GM23248 (cell line): ENCODE measurements around the gene SNX7. TPM values are rescaled to one million over a fixed set of nuclear protein-coding genes. Genes with fewer than 3 reads are reported as not detected.

ENCODE experiments used
- DNase-seq: peaks from one replicate; pipeline ENCODE4 v3.0.0-alpha.2; 2015
- H2AFZ ChIP-seq: fragments of 200-600 bp; sonication (generic); 2 replicates; pipeline ENCODE4 v1.6.1; 2016; ENCODE audit warnings: antibody characterized with exemption
- H3F3A ChIP-seq: fragments of 200-600 bp; sonication (generic); 2 replicates; pipeline ENCODE4 v1.6.1; 2016; ENCODE audit warnings: mild to moderate bottlenecking, antibody characterized with exemption, mixed run types; ENCODE audit not compliant: insufficient read depth
- H3K27ac ChIP-seq: fragments of 200-600 bp; sonication (generic); 2 replicates; pipeline ENCODE4 v1.5.1; 2016; ENCODE audit warnings: mild to moderate bottlenecking
- H3K27me3 ChIP-seq: fragments of 200-600 bp; sonication (generic); replicated peaks from 2 replicates; pipeline ENCODE4 v1.6.1; 2016; ENCODE audit warnings: mild to moderate bottlenecking; ENCODE audit not compliant: insufficient read depth
- H3K36me3 ChIP-seq: fragments of 200-600 bp; sonication (generic); 2 replicates; pipeline ENCODE4 v1.6.1; 2016; ENCODE audit warnings: low read depth, mild to moderate bottlenecking
- H3K4me1 ChIP-seq: fragments of 200-600 bp; sonication (generic); 2 replicates; pipeline ENCODE4 v1.6.1; 2016; ENCODE audit warnings: mild to moderate bottlenecking; ENCODE audit not compliant: insufficient read depth
- H3K4me2 ChIP-seq: fragments of 200-600 bp; sonication (generic); one replicate; pipeline ENCODE4 v1.6.1; 2016; ENCODE audit warnings: mild to moderate bottlenecking; ENCODE audit not compliant: unreplicated experiment
- H3K4me3 ChIP-seq: fragments of 200-600 bp; sonication (generic); 2 replicates; pipeline ENCODE4 v1.5.1; 2016; ENCODE audit warnings: mild to moderate bottlenecking
- H3K79me2 ChIP-seq: fragments of 200-600 bp; sonication (generic); 2 replicates; pipeline ENCODE4 v1.6.1; 2016; ENCODE audit warnings: mild to moderate bottlenecking; ENCODE audit not compliant: insufficient read depth
- H3K9ac ChIP-seq: fragments of 200-600 bp; sonication (generic); 2 replicates; pipeline ENCODE4 v1.6.1; 2016; ENCODE audit warnings: mild to moderate bottlenecking
- H3K9me2 ChIP-seq: fragments of 200-600 bp; sonication (generic); 2 replicates; pipeline ENCODE4 v1.6.1; 2016; ENCODE audit warnings: mixed run types, mild to moderate bottlenecking, moderate library complexity; ENCODE audit not compliant: insufficient read depth
- H3K9me3 ChIP-seq: fragments of 200-600 bp; sonication (generic); one replicate; pipeline ENCODE4 v1.6.1; 2017; ENCODE audit warnings: low read depth
- H4K20me1 ChIP-seq: fragments of 200-600 bp; sonication (generic); 2 replicates; pipeline ENCODE4 v1.6.0; 2016; ENCODE audit not compliant: insufficient read depth
- EZH2 ChIP-seq: fragments of 200-600 bp; sonication (generic); IDR thresholded peaks from 2 replicates; pipeline ENCODE4 v1.6.1; 2018; ENCODE audit warnings: antibody characterized with exemption, mild to moderate bottlenecking; ENCODE audit not compliant: insufficient read depth, poor library complexity, severe bottlenecking
- EZH2phosphoT487 ChIP-seq: fragments of 200-600 bp; sonication (generic); IDR thresholded peaks from 2 replicates; pipeline ENCODE4 v1.6.1; 2018; ENCODE audit warnings: antibody characterized with exemption, moderate library complexity, mild to moderate bottlenecking, low read depth; ENCODE audit not compliant: insufficient read depth
- WGBS, 2 experiments: methylation state at CpG; one replicate each; pipeline ENCODE4 v1.1.6; 2015 to 2017; ENCODE audit warnings: low lambda C conversion rate in 2 of 2, low coverage in 1 of 2; ENCODE audit errors: missing lambda C conversion rate in 2 of 2; 5-methylcytosine and 5-hydroxymethylcytosine counted together
- in situ Hi-C: fragments of 300-500 bp; cut with MboI; formaldehyde crosslinking; loops from 2 replicates; pipeline ENCODE4 v1.15.0; 2020
- polyA plus RNA-seq: library from polyadenylated mRNA; unstranded; fragments of >200 nt; fragmentation: Nextera tagmentation; extraction: Ambion mirVana; gene quantifications from 2 replicates; pipeline ENCODE4 v1.2.1, GENCODE V29; 2016
- total RNA-seq: library from RNA; depleted of rRNA; stranded (reverse); fragments of >200 nt; shearing (Covaris generic); gene quantifications from 2 replicates; pipeline ENCODE4 v1.2.3, GENCODE V29; 2014

Gene SNX7
- total and polyA plus RNA-seq, 2 experiments from 2014 or later: 59.7 to 84.3 TPM

- Histone ChIP-seq H2AFZ (no peak overlapping the region), H3F3A (no peaks in the 10 kb centered on the region), H3K9me2 (no peaks in the 10 kb centered on the region), H3K4me1 (no peaks in the 10 kb centered on the region), H3K4me3 (no peak overlapping the region), H3K9me3 (no peaks in the 10 kb centered on the region), H3K36me3 (no peaks in the 10 kb centered on the region), H4K20me1 (no peaks in the 10 kb centered on the region), H3K9ac (no peak overlapping the region), H3K27me3 (no peaks in the 10 kb centered on the region), H3K27ac (no peak overlapping the region), H3K79me2 (no peaks in the 10 kb centered on the region), H3K4me2 (no peak overlapping the region)
- 44 to 65% methylated on average over 1 of the region's 1 CpG for WGBS, 2 experiments
- in situ Hi-C loops: no loop called here
- TF ChIP-seq EZH2phosphoT487 (no peak), EZH2 (no peak)
- DNase-seq: no peak
These were observed 79.6 kb downstream of the SNX7 start for GRCh38 chr1:98741164-98741563.

DNA sequence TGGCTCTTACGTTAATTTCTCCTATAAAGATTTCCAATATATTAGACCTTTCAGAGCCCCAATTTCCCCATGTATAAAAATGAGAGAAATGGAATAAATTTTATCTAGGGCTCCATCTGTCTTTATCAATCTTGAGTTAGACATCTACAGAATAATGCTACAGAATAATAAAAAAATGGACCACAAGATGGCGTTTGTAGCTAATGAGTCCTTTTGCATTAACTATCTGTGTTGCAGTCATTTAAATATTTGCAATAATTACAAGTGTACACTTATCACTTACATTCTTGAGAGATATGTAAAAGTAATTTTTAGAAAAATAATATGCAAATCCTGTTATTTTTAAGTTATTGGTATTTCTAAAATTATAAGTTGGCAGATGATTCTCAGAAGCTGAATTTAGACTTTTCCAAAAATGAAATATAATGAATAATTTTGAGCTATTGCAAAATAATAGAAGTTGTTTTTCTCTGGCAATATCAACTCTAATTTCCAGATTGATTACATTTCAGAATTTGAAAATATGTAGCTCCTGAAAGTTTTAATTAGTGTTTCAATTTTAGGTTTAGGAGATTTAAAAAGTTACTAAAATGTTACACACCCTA is 87.7 kb downstream of the SNX7 start:
- DNase-seq: peak; percentile 30

DNA sequence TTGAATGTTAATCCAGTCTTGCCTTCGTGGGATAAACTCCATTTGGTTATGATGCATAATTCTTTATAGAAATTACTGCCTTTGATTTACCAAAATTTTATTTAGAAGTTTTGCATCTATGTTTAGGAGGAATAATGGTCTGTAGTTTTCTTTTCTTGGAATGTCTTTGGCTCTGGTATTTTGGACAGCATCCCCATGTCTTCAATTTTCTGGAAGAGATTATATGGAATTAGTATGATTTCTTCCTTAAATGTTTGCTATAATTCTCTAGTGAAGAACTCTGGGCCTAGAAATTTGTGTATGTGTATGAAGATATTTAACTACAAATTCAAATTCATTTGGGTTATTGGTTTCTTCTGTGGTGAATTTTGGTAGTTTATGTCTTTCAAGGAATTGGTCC is 92.7 kb downstream of the SNX7 start:
- in situ Hi-C loops: no loop called here

More for the DNA sequence above, 87.7 kb downstream of the SNX7 start:
- H3K4me2 ChIP-seq: no peak overlapping the region
- no peaks in the 10 kb centered on the region for H3F3A ChIP-seq
- in situ Hi-C loops: no loop called here
- no peak overlapping the region for H3K9ac ChIP-seq
- H3K79me2 ChIP-seq: no peaks in the 10 kb centered on the region
- no peaks in the 10 kb centered on the region for H4K20me1 ChIP-seq
- no peaks in the 10 kb centered on the region for H3K27me3 ChIP-seq
- H3K4me1 ChIP-seq: no peaks in the 10 kb centered on the region
- H3K27ac ChIP-seq: no peak overlapping the region
- no peak overlapping the region for H2AFZ ChIP-seq
- no peaks in the 10 kb centered on the region for H3K9me3 ChIP-seq
- 48 to 51% methylated on average over 2 of the region's 2 CpGs for WGBS, 2 experiments
- no peaks in the 10 kb centered on the region for H3K36me3 ChIP-seq
- no peaks in the 10 kb centered on the region for H3K9me2 ChIP-seq
- no peak overlapping the region for H3K4me3 ChIP-seq
- TF ChIP-seq EZH2: no peak
- no peak for TF ChIP-seq EZH2phosphoT487

DNA sequence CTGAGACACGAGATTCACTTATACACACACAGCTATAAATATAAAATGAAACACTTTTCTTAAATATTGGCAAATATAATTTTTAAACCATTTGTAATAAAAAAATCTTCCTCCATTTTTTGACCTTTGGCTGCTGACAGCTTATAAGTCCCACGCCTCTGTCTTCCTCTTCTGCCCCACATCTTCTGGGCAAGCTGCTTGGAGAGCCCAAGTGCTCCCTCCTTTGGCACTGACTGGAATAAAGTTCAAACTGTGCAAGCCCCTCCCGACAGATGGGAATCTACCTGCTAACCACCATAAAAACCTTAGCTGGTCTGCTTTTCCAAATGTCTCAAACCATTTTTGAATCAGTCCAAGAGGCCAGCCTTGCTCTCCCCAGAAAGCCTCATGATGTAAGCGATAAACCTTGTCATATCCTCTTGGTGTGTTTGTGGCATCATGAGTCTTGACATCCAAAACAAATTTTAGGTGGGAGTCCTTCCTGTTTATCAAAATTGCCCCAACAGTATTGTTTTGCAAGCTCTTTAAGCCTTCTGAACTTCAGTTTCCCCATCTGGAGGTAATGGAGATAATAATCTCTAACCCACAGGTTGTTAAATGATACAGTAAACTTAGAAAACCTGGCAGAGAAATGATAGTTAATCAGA is 99.8 kb downstream of the SNX7 start:
- WGBS, 2 experiments: 98% methylated on average over 4 of the region's 4 CpGs
- TF ChIP-seq EZH2phosphoT487: no peak
- TF ChIP-seq EZH2: no peak
- Histone ChIP-seq H3K9ac (no peak overlapping the region), H3K27ac (no peak overlapping the region), H3K79me2 (no peaks in the 10 kb centered on the region), H3K9me2 (no peaks in the 10 kb centered on the region), H3K4me3 (no peak overlapping the region), H3F3A (no peaks in the 10 kb centered on the region), H3K27me3 (no peaks in the 10 kb centered on the region), H3K4me2 (no peak overlapping the region), H4K20me1 (no peaks in the 10 kb centered on the region), H3K9me3 (no peaks in the 10 kb centered on the region), H2AFZ (no peak overlapping the region), H3K36me3 (peaks cover 9% of the 10 kb centered on the region; the same call in 1 of the 2 replicates), H3K4me1 (no peaks in the 10 kb centered on the region)
- in situ Hi-C loops: no loop called here
- no peak for DNase-seq

More for the DNA sequence above, 92.7 kb downstream of the SNX7 start:
- H3F3A ChIP-seq: no peaks in the 10 kb centered on the region
- WGBS, 2 experiments: 16 to 18% methylated on average over 1 of the region's 1 CpG
- H2AFZ ChIP-seq: no peak overlapping the region
- H3K4me3 ChIP-seq: no peak overlapping the region
- H3K9me2 ChIP-seq: no peaks in the 10 kb centered on the region
- H3K27me3 ChIP-seq: no peaks in the 10 kb centered on the region
- TF ChIP-seq EZH2phosphoT487 (no peak), EZH2 (no peak)
- H3K4me2 ChIP-seq: no peak overlapping the region
- H3K36me3 ChIP-seq: no peaks in the 10 kb centered on the region
- no peaks in the 10 kb centered on the region for H3K4me1 ChIP-seq
- no peak for DNase-seq
- H3K79me2 ChIP-seq: no peaks in the 10 kb centered on the region
- no peak overlapping the region for H3K27ac ChIP-seq
- H4K20me1 ChIP-seq: no peaks in the 10 kb centered on the region
- no peak overlapping the region for H3K9ac ChIP-seq
- no peaks in the 10 kb centered on the region for H3K9me3 ChIP-seq
